IMR-90 (cell line): ENCODE results near the gene NOTCH2. TPM values are rescaled to one million over a fixed set of nuclear protein-coding genes. Genes with fewer than 3 reads are reported as not detected.

Experiments used
- ATAC-seq: fragments of 200-7000 bp; cut with Tn5 transposase; 2 replicates; pipeline ENCODE4 v1.9.1; 2020; ENCODE audit warnings: low read depth, mild to moderate bottlenecking, moderate library complexity
- BruUV-seq: library from RNA; stranded (reverse); fragments of 400-500 nt; replicated peaks from 2 replicates; lab custom pipeline; 2021; lab: Mats Ljungman, UMichigan
- CTCF ChIA-PET: fragments of 300-600 bp; formaldehyde crosslinking; extraction: SDS; loops from one replicate; lab custom pipeline; 2021; ENCODE audit warnings: antibody characterized with exemption; lab: Yijun Ruan, JAX
- POLR2A ChIA-PET: fragments of 300-600 bp; sonication (Branson Sonifier 250); formaldehyde crosslinking; loops from one replicate; lab custom pipeline; 2022; ENCODE audit warnings: antibody characterized with exemption; ENCODE audit not compliant: unreplicated experiment; lab: Charles Lee
- DNase-seq: peaks from one replicate; pipeline ENCODE4 v3.0.0; 2013
- H2AFZ ChIP-seq: replicated peaks from 2 replicates; pipeline ENCODE3; 2013; ENCODE audit warnings: low read length, mild to moderate bottlenecking; ENCODE audit not compliant: poor library complexity
- H2AK5ac ChIP-seq: 2 replicates; pipeline ENCODE4 v1.6.1; 2013; ENCODE audit warnings: low read depth, low read length, inconsistent platforms
- H2AK9ac ChIP-seq: replicated peaks from 2 replicates; pipeline ENCODE3; 2013; ENCODE audit warnings: mild to moderate bottlenecking, low read depth, low read length, moderate library complexity; ENCODE audit not compliant: poor library complexity
- H2BK120ac ChIP-seq: 2 replicates; pipeline ENCODE4 v1.6.1; 2013; ENCODE audit warnings: low read depth, low read length, inconsistent platforms
- H2BK15ac ChIP-seq: 3 replicates; pipeline ENCODE4 v1.6.1; 2013; ENCODE audit warnings: low read depth, low read length, inconsistent platforms
- H2BK20ac ChIP-seq: 2 replicates; pipeline ENCODE4 v1.6.1; 2013; ENCODE audit warnings: low read depth, mild to moderate bottlenecking, inconsistent platforms, low read length, moderate library complexity
- H2BK5ac ChIP-seq: 2 replicates; pipeline ENCODE4 v1.6.1; 2013; ENCODE audit warnings: mild to moderate bottlenecking, low read depth, low read length, inconsistent platforms; ENCODE audit not compliant: poor library complexity, severe bottlenecking
- H3K14ac ChIP-seq: replicated peaks from 2 replicates; pipeline ENCODE4 v1.6.1; 2013; ENCODE audit warnings: low read depth, low read length, inconsistent platforms
- H3K18ac ChIP-seq: 2 replicates; pipeline ENCODE4 v1.6.1; 2013; ENCODE audit warnings: low read depth, low read length, control low read depth
- H3K23ac ChIP-seq: 2 replicates; pipeline ENCODE4 v1.6.1; 2013; ENCODE audit warnings: low read depth, low read length, inconsistent platforms
- H3K27ac ChIP-seq: 2 replicates; pipeline ENCODE4 v1.5.1; 2013; ENCODE audit warnings: mild to moderate bottlenecking, control low read depth, low read length; ENCODE audit not compliant: insufficient read depth
- H3K27me3 ChIP-seq: 2 replicates; pipeline ENCODE4 v1.6.1; 2013; ENCODE audit warnings: low read length; ENCODE audit not compliant: control insufficient read depth, insufficient read depth
- H3K36me3 ChIP-seq: 2 replicates; pipeline ENCODE4 v1.6.1; 2013; ENCODE audit warnings: low read length, mixed read lengths; ENCODE audit not compliant: control insufficient read depth, insufficient read depth
- H3K4ac ChIP-seq: 2 replicates; pipeline ENCODE4 v1.6.1; 2013; ENCODE audit warnings: low read depth, low read length, inconsistent platforms
- H3K4me1 ChIP-seq: 2 replicates; pipeline ENCODE4 v1.6.1; 2013; ENCODE audit warnings: low read length, mixed read lengths; ENCODE audit not compliant: control insufficient read depth, insufficient read depth
- H3K4me2 ChIP-seq: 2 replicates; pipeline ENCODE4 v1.6.1; 2013; ENCODE audit warnings: low read depth, mild to moderate bottlenecking, control low read depth, low read length, moderate library complexity
- H3K4me3 ChIP-seq: 2 replicates; pipeline ENCODE4 v1.5.1; 2013; ENCODE audit warnings: low read depth, mild to moderate bottlenecking, control low read depth, low read length, moderate library complexity; ENCODE audit not compliant: insufficient read depth
- H3K56ac ChIP-seq: 2 replicates; pipeline ENCODE4 v1.6.1; 2013; ENCODE audit warnings: low read length, inconsistent platforms; ENCODE audit not compliant: insufficient read depth; ENCODE audit errors: extremely low read depth
- H3K79me1 ChIP-seq, 2 experiments: 2 replicates each; pipeline ENCODE4 v1.6.1; 2013; ENCODE audit warnings: low read length in 2 of 2, inconsistent platforms in 1 of 2, low read depth in 1 of 2
- H3K9ac ChIP-seq: 2 replicates; pipeline ENCODE4 v1.6.1; 2013; ENCODE audit warnings: low read depth, low read length, control low read depth
- H3K9me1 ChIP-seq: 2 replicates; pipeline ENCODE4 v1.6.1; 2013; ENCODE audit warnings: low read length, inconsistent platforms; ENCODE audit not compliant: insufficient read depth
- H3K9me3 ChIP-seq: 2 replicates; pipeline ENCODE4 v1.6.1; 2013; ENCODE audit warnings: low read length; ENCODE audit not compliant: control insufficient read depth, insufficient read depth
- H4K20me1 ChIP-seq: 2 replicates; pipeline ENCODE4 v1.6.1; 2013; ENCODE audit warnings: low read length, inconsistent platforms; ENCODE audit not compliant: insufficient read depth
- H4K5ac ChIP-seq: 2 replicates; pipeline ENCODE4 v1.6.1; 2013; ENCODE audit warnings: mild to moderate bottlenecking, low read depth, low read length, control low read depth
- H4K8ac ChIP-seq, 2 experiments: 2 replicates each; pipeline ENCODE4 v1.6.1; 2013; ENCODE audit warnings: low read depth in 2 of 2, low read length in 2 of 2, control low read depth in 1 of 2, inconsistent platforms in 1 of 2
- H4K91ac ChIP-seq: 2 replicates; pipeline ENCODE4 v1.6.1; 2013; ENCODE audit warnings: low read depth, low read length, inconsistent platforms; ENCODE audit not compliant: insufficient read depth
- MAZ ChIP-seq: IDR thresholded peaks from 2 replicates; pipeline ENCODE4 v1.6.1; 2012; ENCODE audit warnings: low read depth, mild to moderate bottlenecking, low read length, improper control_type of control experiment, moderate library complexity, borderline replicate concordance
- RAD21 ChIP-seq: IDR thresholded peaks from 2 replicates; pipeline ENCODE4 v1.6.1; 2012; ENCODE audit warnings: low read length, improper control_type of control experiment
- RCOR1 ChIP-seq: IDR thresholded peaks from 2 replicates; pipeline ENCODE4 v1.6.1; 2012; ENCODE audit warnings: mild to moderate bottlenecking, low read length, improper control_type of control experiment; ENCODE audit not compliant: insufficient replicate concordance
- whole genome bisulfite sequencing, 2 experiments: methylation state at CpG; one replicate each; pipeline versions ENCODE4 v1.1.5 to v1.1.7; 2013; ENCODE audit warnings: missing lambda C conversion rate in 2 of 2; ENCODE audit not compliant: insufficient read length in 1 of 2; ENCODE audit errors: extremely low coverage in 2 of 2; 5-methylcytosine and 5-hydroxymethylcytosine counted together
- dilution Hi-C: fragments of 300-500 bp; cut with HindIII; formaldehyde crosslinking; loops from one replicate; pipeline ENCODE4 v1.14.3; 2018; ENCODE audit warnings: low sequenced_read_pairs; ENCODE audit not compliant: unreplicated experiment
- in situ Hi-C: fragments of 300-500 bp; cut with MboI; formaldehyde crosslinking; loops from 3 replicates; pipeline ENCODE4 v1.14.3; 2019; ENCODE audit warnings: low sequenced_read_pairs, inconsistent platforms, mixed read lengths
- intact Hi-C: fragments of 100-400 bp; cut with micrococcal nuclease; formaldehyde crosslinking; loops from 2 replicates; pipeline ENCODE4 v1.10.0; 2022
- polyA plus RNA-seq, 3 experiments: library from polyadenylated mRNA; depleted of rRNA; stranded (reverse); fragments of >200 nt; gene quantifications; 2 replicates each; pipeline ENCODE4 v1.2.3, GENCODE V29; 2012; ENCODE audit warnings: low replicate concordance in 1 of 3
- total RNA-seq: library from RNA; depleted of rRNA; stranded (reverse); fragments of >200 nt; gene quantifications from 2 replicates; pipeline ENCODE4 v1.2.3, GENCODE V29; 2012
- TF ChIP-seq, protein P1 (sequence below): fragments of 150-350 bp; IDR thresholded peaks from 2 replicates; pipeline ENCODE4 v1.6.1; 2016; ENCODE audit warnings: low read depth, mild to moderate bottlenecking, low read length, moderate library complexity, borderline replicate concordance

NOTCH2 gene
- total and polyA plus RNA-seq, 2 of the 4 experiments (the other 2 are of a cell fraction) = 40.4 to 131 TPM

- Histone ChIP-seq H2BK5ac (no peak overlapping the region), H4K91ac (no peak overlapping the region), H3K4ac (no peak overlapping the region), H3K79me1 (peaks cover 37 to 55% of the 10 kb centered on the region in 2 experiments), H2AFZ (no peak overlapping the region), H3K9me3 (no peaks in the 10 kb centered on the region), H3K4me3 (no peak overlapping the region), H4K8ac (no peak overlapping the region), H4K20me1 (peaks cover 12% of the 10 kb centered on the region; the same call in 1 of the 2 replicates), H3K36me3 (peaks cover 10% of the 10 kb centered on the region), H3K27ac (no peak overlapping the region), H3K4me2 (no peak overlapping the region), H3K23ac (no peak overlapping the region), H3K18ac (no peak overlapping the region), H3K9ac (no peak overlapping the region; the same call in 1 of the 2 replicates), H3K27me3 (no peaks in the 10 kb centered on the region), H2BK20ac (no peak overlapping the region), H2AK9ac (no peak overlapping the region), H2BK120ac (no peak overlapping the region), H3K56ac (no peak overlapping the region), H3K9me1 (peaks cover 10% of the 10 kb centered on the region), H4K5ac (no peak overlapping the region), H3K14ac (no peak overlapping the region), H2BK15ac (no peak overlapping the region), H2AK5ac (no peak overlapping the region), H3K4me1 (peaks cover 13% of the 10 kb centered on the region)
- ATAC-seq (no peak), DNase-seq (no peak)
- no TSS peak for BruUV-seq
- intact Hi-C loops (no loop called here), in situ Hi-C loops (no loop called here), dilution Hi-C loops (no loop called here)
- no CpG with 5 or more reads among the region's 1 CpG for WGBS, 2 experiments
- ChIA-PET CTCF (no interaction called here), POLR2A (no interaction called here)
- TF ChIP-seq MAZ (no peak), RAD21 (no peak), RCOR1 (no peak)
- TF ChIP-seq, protein P1, sequence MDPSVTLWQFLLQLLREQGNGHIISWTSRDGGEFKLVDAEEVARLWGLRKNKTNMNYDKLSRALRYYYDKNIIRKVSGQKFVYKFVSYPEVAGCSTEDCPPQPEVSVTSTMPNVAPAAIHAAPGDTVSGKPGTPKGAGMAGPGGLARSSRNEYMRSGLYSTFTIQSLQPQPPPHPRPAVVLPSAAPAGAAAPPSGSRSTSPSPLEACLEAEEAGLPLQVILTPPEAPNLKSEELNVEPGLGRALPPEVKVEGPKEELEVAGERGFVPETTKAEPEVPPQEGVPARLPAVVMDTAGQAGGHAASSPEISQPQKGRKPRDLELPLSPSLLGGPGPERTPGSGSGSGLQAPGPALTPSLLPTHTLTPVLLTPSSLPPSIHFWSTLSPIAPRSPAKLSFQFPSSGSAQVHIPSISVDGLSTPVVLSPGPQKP = no peak
Observed at GRCh38 chr1:119984771-119985170, 84.7 kb downstream of the NOTCH2 start.
